NCI-H510A (cell line): ENCODE results near the gene FGF12.

ENCODE experiments used
- DNase-seq: peaks from one replicate; lab custom pipeline; 2025; lab: John Stamatoyannopoulos, UW

The FGF12 gene

GRCh38 chr3:192409838-192410683, 317.3 kb downstream of the FGF12 start:
- peak; percentile 5 for DNase-seq

GRCh38 chr3:192409201-192409837, 318.0 kb downstream of the FGF12 start:
- no peak for DNase-seq

- no peak for DNase-seq
Measured at GRCh38 chr3:192408647-192409200, 318.6 kb downstream of the FGF12 start.

- DNase-seq, result no peak
Measured at GRCh38 chr3:192408007-192408646, 319.2 kb downstream of the FGF12 start.

- no peak for DNase-seq
Measured at GRCh38 chr3:192399767-192400166, 327.6 kb downstream of the FGF12 start.

GRCh38 chr3:192397012-192397411, 330.3 kb downstream of the FGF12 start:
- DNase-seq, result no peak

GRCh38 chr3:192395506-192395905, 331.8 kb downstream of the FGF12 start:
- DNase-seq, result no peak

GRCh38 chr3:192392986-192393385, 334.4 kb downstream of the FGF12 start:
- no peak for DNase-seq

GRCh38 chr3:192382861-192383260, 344.5 kb downstream of the FGF12 start:
- DNase-seq, result no peak

- DNase-seq, result no peak
Measured at GRCh38 chr3:192373586-192373985, 353.8 kb downstream of the FGF12 start.

GRCh38 chr3:192373032-192373431, 354.3 kb downstream of the FGF12 start:
- no peak for DNase-seq

- DNase-seq, result peak; percentile 26
Measured at GRCh38 chr3:192372616-192373015, 354.7 kb downstream of the FGF12 start.

- DNase-seq, result no peak
Measured at GRCh38 chr3:192371870-192372400, 355.4 kb downstream of the FGF12 start.

GRCh38 chr3:192367616-192368015, 359.7 kb downstream of the FGF12 start:
- no peak for DNase-seq

GRCh38 chr3:192366916-192367315, 360.4 kb downstream of the FGF12 start:
- no peak for DNase-seq

GRCh38 chr3:192365571-192365970, 361.8 kb downstream of the FGF12 start:
- no peak for DNase-seq

- no peak for DNase-seq
Measured at GRCh38 chr3:192364316-192364715, 363.0 kb downstream of the FGF12 start.

- no peak for DNase-seq
Measured at GRCh38 chr3:192354687-192355086, 372.7 kb downstream of the FGF12 start.

- DNase-seq, result no peak
Measured at GRCh38 chr3:192352142-192352541, 375.2 kb downstream of the FGF12 start.

- no peak for DNase-seq
Measured at GRCh38 chr3:192351441-192351840, 375.9 kb downstream of the FGF12 start.

GRCh38 chr3:192340031-192340430, 387.3 kb downstream of the FGF12 start:
- DNase-seq, result no peak

GRCh38 chr3:192339214-192339613, 388.1 kb downstream of the FGF12 start:
- DNase-seq, result no peak
